K562 (cell line): ENCODE measurements around the gene KRT25. TPM values are rescaled to one million over a fixed set of nuclear protein-coding genes. Genes with fewer than 3 reads are reported as not detected.

Experiments used
- CREB1 ChIP-seq, 2 experiments: sonication (generic) in 1 of 2; formaldehyde crosslinking in 1 of 2; IDR thresholded peaks; 2 replicates each; pipeline versions ENCODE4 v1.6.1 to v1.8.0; 2012 to 2022; ENCODE audit warnings: inconsistent platforms in 1 of 2, mild to moderate bottlenecking in 1 of 2, missing genetic modification reagents in 1 of 2, moderate library complexity in 1 of 2
- GTF2A2 ChIP-seq: IDR thresholded peaks from 2 replicates; pipeline ENCODE4 v1.6.1; 2016; ENCODE audit warnings: mild to moderate bottlenecking, missing genetic modification characterization, missing compliant biosample characterization
- JUND ChIP-seq, 2 experiments: IDR thresholded peaks; 2 replicates in 1 of 2; 3 replicates in 1 of 2; pipeline ENCODE4 v1.6.1; 2011; ENCODE audit warnings: borderline replicate concordance in 2 of 2, low read depth in 2 of 2, low read length in 2 of 2, improper control_type of control experiment in 1 of 2, missing biosample characterization in 1 of 2, missing genetic modification characterization in 1 of 2, missing genetic modification reagents in 1 of 2
- MCM2 ChIP-seq: fragments of 450-650 bp; IDR thresholded peaks from 2 replicates; pipeline ENCODE4 v1.6.1; 2017; ENCODE audit warnings: low read depth, mild to moderate bottlenecking
- MGA ChIP-seq: fragments of 450-650 bp; IDR thresholded peaks from 2 replicates; pipeline ENCODE4 v1.6.1; 2016; ENCODE audit warnings: mild to moderate bottlenecking, moderate library complexity
- MYNN ChIP-seq, 2 experiments: sonication (generic); formaldehyde crosslinking in 1 of 2; IDR thresholded peaks; 2 replicates each; pipeline versions ENCODE4 v1.5.0 to v1.6.1; 2016 to 2020; ENCODE audit warnings: antibody characterized with exemption in 1 of 2, missing genetic modification reagents in 1 of 2
- NCOA4 ChIP-seq: fragments of 450-650 bp; IDR thresholded peaks from 2 replicates; pipeline ENCODE4 v1.6.1; 2018; ENCODE audit warnings: mild to moderate bottlenecking; ENCODE audit not compliant: partially characterized antibody
- ZNF707 ChIP-seq: fragments of 250-450 bp; sonication (Bioruptor Pico); conservative IDR thresholded peaks from 2 replicates; pipeline ENCODE4 v1.8.0; 2022; ENCODE audit warnings: inconsistent platforms, mild to moderate bottlenecking, moderate library complexity
- polyA plus RNA-seq, 8 experiments: library from polyadenylated mRNA; depleted of rRNA in 4 of 8; stranded (reverse) in 5 of 8; unstranded in 3 of 8; fragments of >200 nt; fragmentation: Nextera tagmentation in 2 of 8; fragmentation: Illumina TruSeq in 1 of 8; extraction: Ambion mirVana in 2 of 8; extraction: Trizol in 1 of 8; gene quantifications; 2 replicates each; pipeline versions ENCODE4 v1.2.1 to v1.2.3, GENCODE V29; 2011 to 2014; ENCODE audit warnings: inconsistent platforms in 1 of 8, missing spikeins in 1 of 8
- total RNA-seq, 7 experiments: library from RNA; depleted of rRNA in 6 of 7; stranded (reverse); fragments of >200 nt in 6 of 7; fragmentation: Illumina TruSeq in 2 of 7; extraction: Trizol in 2 of 7; gene quantifications; 2 replicates each; pipeline versions ENCODE4 v1.2.1 to v1.2.3, GENCODE V29; 2011 to 2021; ENCODE audit warnings: low replicate concordance in 1 of 7
- TF ChIP-seq, protein P1 (sequence below), 2 experiments: fragments of 450-650 bp; IDR thresholded peaks; 2 replicates each; pipeline ENCODE4 v1.6.1; 2018; ENCODE audit warnings: mild to moderate bottlenecking in 2 of 2, low read depth in 1 of 2; ENCODE audit not compliant: partially characterized antibody in 2 of 2

Gene KRT25
- total and polyA plus RNA-seq, 9 of the 15 experiments (the other 6 are each of a cell fraction or from before 2014, with no cell fraction given), result not detected

- no peak for TF ChIP-seq MGA
- no peak for TF ChIP-seq NCOA4
- TF ChIP-seq, protein P1, sequence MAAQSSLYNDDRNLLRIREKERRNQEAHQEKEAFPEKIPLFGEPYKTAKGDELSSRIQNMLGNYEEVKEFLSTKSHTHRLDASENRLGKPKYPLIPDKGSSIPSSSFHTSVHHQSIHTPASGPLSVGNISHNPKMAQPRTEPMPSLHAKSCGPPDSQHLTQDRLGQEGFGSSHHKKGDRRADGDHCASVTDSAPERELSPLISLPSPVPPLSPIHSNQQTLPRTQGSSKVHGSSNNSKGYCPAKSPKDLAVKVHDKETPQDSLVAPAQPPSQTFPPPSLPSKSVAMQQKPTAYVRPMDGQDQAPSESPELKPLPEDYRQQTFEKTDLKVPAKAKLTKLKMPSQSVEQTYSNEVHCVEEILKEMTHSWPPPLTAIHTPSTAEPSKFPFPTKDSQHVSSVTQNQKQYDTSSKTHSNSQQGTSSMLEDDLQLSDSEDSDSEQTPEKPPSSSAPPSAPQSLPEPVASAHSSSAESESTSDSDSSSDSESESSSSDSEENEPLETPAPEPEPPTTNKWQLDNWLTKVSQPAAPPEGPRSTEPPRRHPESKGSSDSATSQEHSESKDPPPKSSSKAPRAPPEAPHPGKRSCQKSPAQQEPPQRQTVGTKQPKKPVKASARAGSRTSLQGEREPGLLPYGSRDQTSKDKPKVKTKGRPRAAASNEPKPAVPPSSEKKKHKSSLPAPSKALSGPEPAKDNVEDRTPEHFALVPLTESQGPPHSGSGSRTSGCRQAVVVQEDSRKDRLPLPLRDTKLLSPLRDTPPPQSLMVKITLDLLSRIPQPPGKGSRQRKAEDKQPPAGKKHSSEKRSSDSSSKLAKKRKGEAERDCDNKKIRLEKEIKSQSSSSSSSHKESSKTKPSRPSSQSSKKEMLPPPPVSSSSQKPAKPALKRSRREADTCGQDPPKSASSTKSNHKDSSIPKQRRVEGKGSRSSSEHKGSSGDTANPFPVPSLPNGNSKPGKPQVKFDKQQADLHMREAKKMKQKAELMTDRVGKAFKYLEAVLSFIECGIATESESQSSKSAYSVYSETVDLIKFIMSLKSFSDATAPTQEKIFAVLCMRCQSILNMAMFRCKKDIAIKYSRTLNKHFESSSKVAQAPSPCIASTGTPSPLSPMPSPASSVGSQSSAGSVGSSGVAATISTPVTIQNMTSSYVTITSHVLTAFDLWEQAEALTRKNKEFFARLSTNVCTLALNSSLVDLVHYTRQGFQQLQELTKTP (IDR thresholded peaks at IDR 0.05; ENCODE audit: low read depth in 1 of 2, partially characterized antibody in 2 of 2), result no peak
- no peak for TF ChIP-seq ZNF707
- TF ChIP-seq GTF2A2 (tag), result no peak
- no peak for TF ChIP-seq MCM2
- no peak for TF ChIP-seq JUND (IDR thresholded peaks at IDR 0.05; ENCODE audit: borderline replicate concordance, low read depth, low read length)
- TF ChIP-seq JUND (tag; IDR thresholded peaks at IDR 0.05; ENCODE audit: borderline replicate concordance, low read depth, low read length), result no peak
- peak; percentile 29; the same call in 1 of the 2 replicates for TF ChIP-seq MYNN (IDR thresholded peaks at IDR 0.05)
- no peak for TF ChIP-seq MYNN (CRISPR knock-in tag; IDR thresholded peaks at IDR 0.05)
- TF ChIP-seq CREB1 (IDR thresholded peaks at IDR 0.05), result no peak
- TF ChIP-seq CREB1 (CRISPR knock-in tag; IDR thresholded peaks at IDR 0.05), result no peak
These were observed 34.2 kb downstream of the KRT25 start (continued) for GRCh38 chr17:40720899-40721298.
